H1 (cell line): ENCODE results near the gene GSTA2. TPM values are rescaled to one million over a fixed set of nuclear protein-coding genes. Genes with fewer than 3 reads are reported as not detected.

Experiments
- ATF2 ChIP-seq: IDR thresholded peaks from 2 replicates; pipeline ENCODE4 v1.6.1; 2012; ENCODE audit warnings: low read length, inconsistent platforms
- ATF3 ChIP-seq: IDR thresholded peaks from 2 replicates; pipeline ENCODE4 v1.6.1; 2011; ENCODE audit warnings: low read depth, mild to moderate bottlenecking, low read length; ENCODE audit not compliant: insufficient read depth
- CHD1 ChIP-seq: IDR thresholded peaks from 2 replicates; pipeline ENCODE4 v1.6.1; 2012; ENCODE audit warnings: low read depth, low read length, improper control_type of control experiment
- CHD7 ChIP-seq: fragments of 300-600 bp; sonication (generic); IDR thresholded peaks from 2 replicates; pipeline ENCODE4 v1.7.1; 2012; ENCODE audit warnings: low read length, moderate library complexity, mild to moderate bottlenecking, inconsistent platforms; ENCODE audit not compliant: insufficient replicate concordance
- CTBP2 ChIP-seq: IDR thresholded peaks from 2 replicates; pipeline ENCODE4 v1.7.0; 2011; ENCODE audit warnings: borderline replicate concordance, mild to moderate bottlenecking, moderate library complexity, mixed read lengths, low read length; ENCODE audit not compliant: insufficient read depth, insufficient read length
- GABPA ChIP-seq: IDR thresholded peaks from 2 replicates; pipeline ENCODE4 v1.6.1; 2011; ENCODE audit warnings: mild to moderate bottlenecking, low read length, moderate library complexity, borderline replicate concordance; ENCODE audit not compliant: insufficient read depth
- MAX ChIP-seq: IDR thresholded peaks from 2 replicates; pipeline ENCODE4 v1.6.1; 2012; ENCODE audit warnings: inconsistent platforms
- POLR2A ChIP-seq, 2 experiments: IDR thresholded peaks; 1 replicate in 1 of 2; 2 replicates in 1 of 2; pipeline ENCODE4 v1.6.1; 2011; ENCODE audit warnings: low read depth in 2 of 2, low read length in 2 of 2, mild to moderate bottlenecking in 2 of 2; ENCODE audit errors: control extremely low read depth in 1 of 2
- SIN3A ChIP-seq, 2 experiments: IDR thresholded peaks in 1 of 2; conservative IDR thresholded peaks in 1 of 2; 2 replicates each; pipeline ENCODE4 v1.6.1; 2011 to 2012; ENCODE audit warnings: low read length in 2 of 2, improper control_type of control experiment in 1 of 2, low read depth in 1 of 2, mild to moderate bottlenecking in 1 of 2
- polyA plus RNA-seq, 7 experiments: library from polyadenylated mRNA; depleted of rRNA in 3 of 7; stranded (reverse) in 5 of 7; unstranded in 2 of 7; fragments of >200 nt in 5 of 7; fragments of 200-250 nt in 2 of 7; gene quantifications; 1 replicate in 5 of 7; 2 replicates in 1 of 7; 4 replicates in 1 of 7; pipeline versions ENCODE4 v1.2.1 to v1.2.3, GENCODE V29; 2011 to 2013; ENCODE audit warnings: missing spikeins in 2 of 7, mixed read lengths in 2 of 7
- total RNA-seq: library from RNA; stranded (reverse); fragmentation: NEBNext Ultra II Directional; extraction: Animal tissue kit (Norgen Biotek cat#: 25700); gene quantifications from 2 replicates; pipeline ENCODE4 v1.2.1, GENCODE V29; 2021

Gene GSTA2
- total and polyA plus RNA-seq, 2 of the 8 experiments (the other 6 are each of a cell fraction or from before 2014, with no cell fraction given) = 0.05 TPM; not detected in 1

- no peak for TF ChIP-seq CHD7
- TF ChIP-seq CHD1 = no peak
- no peak for TF ChIP-seq GABPA
- TF ChIP-seq MAX = no peak
- no peak for TF ChIP-seq CTBP2
- no peak for TF ChIP-seq SIN3A (conservative IDR thresholded peaks at IDR 0.05 in 1 of 2, IDR thresholded peaks at IDR 0.05 in 1 of 2; ENCODE audit: low read depth in 1 of 2, low read length in 2 of 2)
- TF ChIP-seq ATF2 = no peak
- TF ChIP-seq POLR2A (IDR thresholded peaks at IDR 0.05; ENCODE audit: control extremely low read depth in 1 of 2, low read depth in 2 of 2, low read length in 2 of 2) = no peak
- no peak for TF ChIP-seq ATF3
Measured at GRCh38 chr6:52802806-52803205, 39.5 kb upstream of the GSTA2 start (continued).
